GM21528 (cell line): ENCODE measurements around the gene CWF19L2.

Source experiments
- ATAC-seq: cut with Tn5 transposase; IDR thresholded peaks from one replicate; pipeline ENCODE4 v1.9.1; 2021; ENCODE audit warnings: mild to moderate bottlenecking, moderate library complexity; ENCODE audit not compliant: unreplicated experiment, low FRiP score

CWF19L2 gene

GRCh38 chr11:107329164-107329563, 128.5 kb downstream of the CWF19L2 start:
- no peak for ATAC-seq

DNA sequence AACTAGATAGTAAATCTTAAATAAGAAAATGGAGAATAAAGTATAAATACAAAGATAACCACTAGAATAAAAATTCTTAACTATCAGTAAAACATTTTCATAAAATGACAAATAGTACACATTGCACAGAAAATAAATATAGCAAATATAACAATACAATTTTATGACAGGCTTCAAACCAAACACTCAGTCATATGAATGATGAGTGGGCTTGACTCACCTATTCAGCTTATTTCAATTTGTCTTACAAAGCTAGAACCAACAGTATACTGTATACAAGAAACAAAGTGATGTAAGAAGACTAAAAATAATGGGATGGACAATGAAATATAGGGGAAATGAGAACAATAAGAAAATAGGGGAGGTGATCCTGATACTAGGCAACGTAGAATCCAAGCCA, 141.2 kb downstream of the CWF19L2 start:
- no peak for ATAC-seq

DNA sequence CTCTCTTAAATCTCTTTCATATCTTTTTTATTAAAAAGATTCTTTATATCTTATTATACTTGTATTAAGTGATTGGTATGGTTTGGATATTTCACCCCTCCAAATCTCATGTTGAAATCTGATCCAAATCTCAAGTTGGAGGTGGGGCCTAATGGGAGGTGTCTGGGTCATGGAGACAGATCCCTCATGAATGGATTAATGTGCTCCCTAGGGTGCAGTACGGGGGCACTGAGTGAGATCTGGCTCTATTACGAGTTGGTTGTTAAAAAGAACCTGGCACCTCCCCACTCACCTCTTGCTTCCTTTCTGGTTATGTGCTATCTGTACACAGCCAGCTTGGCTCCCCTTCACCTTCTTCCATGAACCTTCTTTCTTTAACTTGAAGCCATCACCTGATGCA, 149.6 kb downstream of the CWF19L2 start:
- ATAC-seq, result no peak

DNA sequence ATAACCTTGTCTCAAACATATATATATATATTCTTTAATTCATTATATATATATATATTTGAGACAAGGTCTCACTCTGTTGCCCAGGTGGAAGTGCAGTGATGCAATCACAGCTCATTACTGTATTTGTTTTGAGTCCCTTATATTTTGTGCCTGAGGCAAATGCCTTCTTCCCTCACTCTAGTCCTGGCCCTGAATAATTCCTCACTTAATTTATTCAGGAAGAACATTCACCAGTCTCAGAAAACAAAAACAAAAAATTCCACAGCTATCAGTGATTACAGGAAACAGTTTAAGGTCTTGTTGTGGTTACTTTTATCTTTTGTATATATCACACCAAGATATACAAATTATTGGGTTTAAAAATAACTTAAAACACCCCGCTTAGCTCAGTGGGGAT, 155.7 kb downstream of the CWF19L2 start:
- ATAC-seq, result no peak

GRCh38 chr11:107293677-107294344, 163.8 kb downstream of the CWF19L2 start:
- no peak for ATAC-seq

DNA sequence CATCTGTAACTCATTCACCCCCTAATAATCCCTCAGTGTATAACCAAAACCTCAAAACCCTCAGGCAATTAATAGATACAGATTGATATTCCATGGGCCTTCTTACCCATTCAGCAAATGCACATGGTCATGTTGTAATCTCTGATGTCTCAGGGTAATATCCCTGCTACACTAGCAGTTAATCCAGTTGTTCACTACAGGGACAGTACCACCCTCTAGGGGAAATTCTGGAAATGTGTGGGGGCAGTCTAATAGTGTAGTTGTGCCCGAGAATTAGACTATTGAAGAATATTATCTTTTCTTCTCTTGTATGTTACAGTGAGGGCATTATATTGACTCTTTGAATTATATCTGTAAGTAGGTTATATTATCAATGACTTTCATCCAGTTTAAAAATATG, 175.4 kb downstream of the CWF19L2 start:
- ATAC-seq, result no peak
